CD14-positive monocyte (primary cell): ENCODE results near the gene PPP6R3. TPM values are rescaled to one million over a fixed set of nuclear protein-coding genes. Genes with fewer than 3 reads are reported as not detected.
A peak's percentile ranks its signal among the peaks of the same experiment; 100 is the strongest.
"Not testable (repeated sequence)": the region's sequence is repeated elsewhere in the genome, so short reads cannot be mapped to it uniquely, and the experiment has no call there.

Experiments
- DNase-seq, 3 donors: peaks; one replicate each; pipeline ENCODE4 v3.0.0-alpha.2; 2011 to 2022
- H2AFZ ChIP-seq: 2 replicates; pipeline ENCODE4 v1.6.0; 2012; ENCODE audit warnings: mild to moderate bottlenecking, low read depth, low read length, inconsistent platforms; ENCODE audit not compliant: insufficient read depth, poor library complexity, severe bottlenecking
- H3K27ac ChIP-seq, 2 donors: 1 replicate in 1 of 2; 2 replicates in 1 of 2; pipeline ENCODE4 v1.5.1; 2012 to 2013; ENCODE audit warnings: low read length in 2 of 2, control low read depth in 1 of 2, inconsistent platforms in 1 of 2, low read depth in 1 of 2, mild to moderate bottlenecking in 1 of 2
- H3K27me3 ChIP-seq, 2 donors: one replicate each; pipeline versions ENCODE4 v1.6.0 to v1.6.1; 2011 to 2013; ENCODE audit warnings: low read length in 2 of 2; ENCODE audit not compliant: control insufficient read depth in 2 of 2, insufficient read depth in 2 of 2
- H3K36me3 ChIP-seq, 2 donors: replicated peaks in 1 of 2; 1 replicate in 1 of 2; 2 replicates in 1 of 2; pipeline versions ENCODE4 v1.5.1 to v1.6.1; 2012 to 2013; ENCODE audit warnings: low read length in 2 of 2, control low read depth in 1 of 2, inconsistent platforms in 1 of 2, mild to moderate bottlenecking in 1 of 2; ENCODE audit not compliant: insufficient read depth in 2 of 2, control insufficient read depth in 1 of 2
- H3K4me1 ChIP-seq, 2 donors: 1 replicate in 1 of 2; 2 replicates in 1 of 2; pipeline versions ENCODE4 v1.5.1 to v1.6.1; 2012 to 2013; ENCODE audit warnings: low read length in 2 of 2, control low read depth in 1 of 2, inconsistent platforms in 1 of 2, mild to moderate bottlenecking in 1 of 2, moderate library complexity in 1 of 2; ENCODE audit not compliant: insufficient read depth in 2 of 2, control insufficient read depth in 1 of 2
- H3K4me2 ChIP-seq: replicated peaks from 2 replicates; pipeline ENCODE3; 2012; ENCODE audit warnings: low read length, moderate library complexity, mild to moderate bottlenecking; ENCODE audit not compliant: poor library complexity, severe bottlenecking; ENCODE audit errors: extremely low read depth
- H3K4me3 ChIP-seq, 3 experiments: fragments of 200-600 bp in 1 of 3; sonication (generic) in 1 of 3; replicated peaks in 1 of 3; 1 replicate in 2 of 3; 2 replicates in 1 of 3; pipeline ENCODE4 v1.5.1; 2011 to 2013; ENCODE audit warnings: low read length in 3 of 3, mild to moderate bottlenecking in 3 of 3, control low read depth in 2 of 3, low read depth in 2 of 3, inconsistent platforms in 1 of 3, moderate library complexity in 1 of 3
- H3K79me2 ChIP-seq: 2 replicates; pipeline ENCODE4 v1.6.0; 2012; ENCODE audit warnings: mild to moderate bottlenecking, control low read depth, inconsistent platforms, low read length, moderate library complexity; ENCODE audit not compliant: insufficient read depth
- H3K9ac ChIP-seq: 2 replicates; pipeline ENCODE4 v1.6.0; 2017; ENCODE audit warnings: low read length, mild to moderate bottlenecking; ENCODE audit not compliant: insufficient read depth, poor library complexity, severe bottlenecking
- H3K9me3 ChIP-seq, 2 donors: replicated peaks in 1 of 2; 1 replicate in 1 of 2; 2 replicates in 1 of 2; pipeline versions ENCODE4 v1.5.1 to v1.6.1; 2012 to 2013; ENCODE audit warnings: low read length in 2 of 2, control low read depth in 1 of 2; ENCODE audit not compliant: control insufficient read depth in 1 of 2, insufficient read depth in 1 of 2
- H4K20me1 ChIP-seq: 2 replicates; pipeline ENCODE4 v1.6.0; 2012; ENCODE audit warnings: mild to moderate bottlenecking, low read length, control low read depth, moderate library complexity; ENCODE audit not compliant: insufficient read depth
- H3K27ac Mint-ChIP-seq, 7 donors: one replicate each; pipeline ENCODE4 v1.8.0; 2020; ENCODE audit warnings: mild to moderate bottlenecking in 7 of 7, mixed read lengths in 7 of 7, moderate library complexity in 6 of 7, inconsistent platforms in 2 of 7
- H3K27me3 Mint-ChIP-seq, 3 donors: one replicate each; pipeline ENCODE4 v1.8.0; 2021 to 2022; ENCODE audit warnings: low read depth in 3 of 3, mild to moderate bottlenecking in 3 of 3, mixed read lengths in 3 of 3, moderate library complexity in 3 of 3, inconsistent platforms in 1 of 3
- H3K36me3 Mint-ChIP-seq, 2 donors: one replicate each; pipeline ENCODE4 v1.8.0; 2020; ENCODE audit warnings: mixed read lengths in 2 of 2, inconsistent platforms in 1 of 2, mild to moderate bottlenecking in 1 of 2
- H3K4me1 Mint-ChIP-seq: one replicate; pipeline ENCODE4 v1.8.0; 2020; ENCODE audit warnings: mild to moderate bottlenecking, mixed read lengths
- H3K4me3 Mint-ChIP-seq, 2 donors: one replicate each; pipeline ENCODE4 v1.8.0; 2020; ENCODE audit warnings: mild to moderate bottlenecking in 2 of 2, mixed read lengths in 2 of 2, moderate library complexity in 1 of 2
- H3K9me3 Mint-ChIP-seq, 7 donors: one replicate each; pipeline ENCODE4 v1.8.0; 2020 to 2022; ENCODE audit warnings: mixed read lengths in 7 of 7, mild to moderate bottlenecking in 6 of 7, moderate library complexity in 6 of 7, inconsistent platforms in 2 of 7
- WGBS: methylation state at CpG from one replicate; pipeline ENCODE4 v1.1.5; 2013; ENCODE audit warnings: missing lambda C conversion rate; ENCODE audit not compliant: insufficient coverage; 5-methylcytosine and 5-hydroxymethylcytosine counted together
- intact Hi-C, 2 donors: fragments of 100-400 bp; cut with micrococcal nuclease; formaldehyde crosslinking; loops; one replicate each; pipeline versions ENCODE4 v1.15.0 to v1.15.1; 2023
- polyA plus RNA-seq, 3 donors: library from polyadenylated mRNA; depleted of rRNA in 1 of 3; unstranded in 2 of 3; stranded (reverse) in 1 of 3; fragments of 300-500 nt in 2 of 3; fragments of >200 nt in 1 of 3; fragmentation: Illumina TruSeq in 2 of 3; gene quantifications; 1 replicate in 2 of 3; 2 replicates in 1 of 3; pipeline ENCODE4 v1.2.3, GENCODE V29; 2012 to 2021
- TF ChIP-seq, protein P1 (sequence below): fragments of 200-600 bp; IDR thresholded peaks from one replicate; pipeline ENCODE4 v1.8.0; 2022; ENCODE audit warnings: antibody characterized with exemption, mild to moderate bottlenecking

The PPP6R3 gene
- polyA plus RNA-seq, 3 donors, result 22.9 to 39.4 (median 38.1) TPM

DNA sequence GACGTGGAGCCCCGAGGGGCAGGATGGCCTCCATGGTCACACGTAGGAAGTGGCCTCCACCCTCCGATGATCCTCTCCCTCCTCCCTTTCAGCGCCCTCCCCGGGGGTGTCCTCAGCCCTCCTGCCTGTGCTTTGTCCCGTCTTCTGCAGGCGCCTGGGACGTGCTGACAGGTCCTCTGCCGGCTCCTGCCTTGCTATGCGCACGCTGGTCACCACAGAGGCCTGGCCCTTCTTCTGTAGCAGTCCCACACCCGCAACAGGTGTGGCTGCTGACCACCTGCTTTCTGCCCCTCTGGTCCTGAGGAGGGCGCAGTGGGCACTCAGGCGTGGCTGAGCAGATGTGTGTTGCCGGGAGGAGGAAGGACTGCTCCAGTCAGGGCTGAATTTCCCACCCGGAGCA lies 27.7 kb upstream of the PPP6R3 start:
- no peaks in the 10 kb centered on the region for H3K79me2 ChIP-seq
- peaks cover 0 to 1% (median 0%) of the 10 kb centered on the region in 3 donors for H3K27me3 Mint-ChIP-seq
- no peaks in the 10 kb centered on the region for H3K36me3 ChIP-seq
- TF ChIP-seq, protein P1, sequence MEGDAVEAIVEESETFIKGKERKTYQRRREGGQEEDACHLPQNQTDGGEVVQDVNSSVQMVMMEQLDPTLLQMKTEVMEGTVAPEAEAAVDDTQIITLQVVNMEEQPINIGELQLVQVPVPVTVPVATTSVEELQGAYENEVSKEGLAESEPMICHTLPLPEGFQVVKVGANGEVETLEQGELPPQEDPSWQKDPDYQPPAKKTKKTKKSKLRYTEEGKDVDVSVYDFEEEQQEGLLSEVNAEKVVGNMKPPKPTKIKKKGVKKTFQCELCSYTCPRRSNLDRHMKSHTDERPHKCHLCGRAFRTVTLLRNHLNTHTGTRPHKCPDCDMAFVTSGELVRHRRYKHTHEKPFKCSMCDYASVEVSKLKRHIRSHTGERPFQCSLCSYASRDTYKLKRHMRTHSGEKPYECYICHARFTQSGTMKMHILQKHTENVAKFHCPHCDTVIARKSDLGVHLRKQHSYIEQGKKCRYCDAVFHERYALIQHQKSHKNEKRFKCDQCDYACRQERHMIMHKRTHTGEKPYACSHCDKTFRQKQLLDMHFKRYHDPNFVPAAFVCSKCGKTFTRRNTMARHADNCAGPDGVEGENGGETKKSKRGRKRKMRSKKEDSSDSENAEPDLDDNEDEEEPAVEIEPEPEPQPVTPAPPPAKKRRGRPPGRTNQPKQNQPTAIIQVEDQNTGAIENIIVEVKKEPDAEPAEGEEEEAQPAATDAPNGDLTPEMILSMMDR, result no peak
- WGBS, result 97% methylated on average over 16 of the region's 17 CpGs
- no peak overlapping the region for H3K4me3 ChIP-seq
- no peak overlapping the region for H3K27ac ChIP-seq
- H3K4me3 Mint-ChIP-seq, result no peak overlapping the region
- H3K27me3 ChIP-seq, result no peaks in the 10 kb centered on the region
- H3K9me3 ChIP-seq, result peaks cover 12 to 23% of the 10 kb centered on the region in 2 donors
- H3K9ac ChIP-seq, result no peak overlapping the region
- peaks cover 18 to 25% (median 20%) of the 10 kb centered on the region in 7 donors for H3K9me3 Mint-ChIP-seq
- peaks cover 0 to 9% of the 10 kb centered on the region in 2 donors for H3K36me3 Mint-ChIP-seq
- DNase-seq, result no peak
- no peak overlapping the region for H3K27ac Mint-ChIP-seq
- H3K4me1 Mint-ChIP-seq, result peaks cover 9% of the 10 kb centered on the region
- intact Hi-C loops, result no loop called here
- H3K4me1 ChIP-seq, result peaks cover 10 to 11% of the 10 kb centered on the region in 2 donors
- no peak overlapping the region for H3K4me2 ChIP-seq
- H2AFZ ChIP-seq, result no peak overlapping the region
- H4K20me1 ChIP-seq, result no peaks in the 10 kb centered on the region

DNA sequence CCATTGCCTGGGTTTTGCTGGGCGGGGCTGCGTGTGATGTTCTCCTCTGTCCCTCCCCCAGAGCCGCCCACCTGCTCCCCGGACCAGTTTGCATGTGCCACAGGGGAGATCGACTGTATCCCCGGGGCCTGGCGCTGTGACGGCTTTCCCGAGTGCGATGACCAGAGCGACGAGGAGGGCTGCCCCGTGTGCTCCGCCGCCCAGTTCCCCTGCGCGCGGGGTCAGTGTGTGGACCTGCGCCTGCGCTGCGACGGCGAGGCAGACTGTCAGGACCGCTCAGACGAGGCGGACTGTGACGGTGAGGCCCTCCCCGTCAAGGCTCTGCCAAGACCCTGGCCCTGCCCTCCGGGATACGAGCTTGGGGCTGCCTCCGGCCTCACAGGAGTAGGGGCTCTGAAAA lies 27.0 kb upstream of the PPP6R3 start:
- no peak overlapping the region for H3K4me3 ChIP-seq
- H3K79me2 ChIP-seq, result no peaks in the 10 kb centered on the region
- H3K27me3 Mint-ChIP-seq, result peaks cover 0 to 1% (median 0%) of the 10 kb centered on the region in 3 donors
- H3K27me3 ChIP-seq, result no peaks in the 10 kb centered on the region
- H3K9me3 ChIP-seq, result peaks cover 12 to 17% of the 10 kb centered on the region in 2 donors
- intact Hi-C loops, result no loop called here
- peaks cover 0 to 9% of the 10 kb centered on the region in 2 donors for H3K36me3 Mint-ChIP-seq
- WGBS, result 96% methylated on average over 31 of the region's 31 CpGs
- H3K36me3 ChIP-seq, result no peaks in the 10 kb centered on the region
- no peak overlapping the region for H3K27ac Mint-ChIP-seq
- no peak overlapping the region for H3K4me3 Mint-ChIP-seq
- H3K9ac ChIP-seq, result no peak overlapping the region
- peaks cover 10% of the 10 kb centered on the region for H3K4me1 Mint-ChIP-seq
- H3K4me2 ChIP-seq, result no peak overlapping the region
- peaks cover 16 to 20% (median 18%) of the 10 kb centered on the region in 7 donors for H3K9me3 Mint-ChIP-seq
- no peak overlapping the region for H2AFZ ChIP-seq
- no peaks in the 10 kb centered on the region for H4K20me1 ChIP-seq
- TF ChIP-seq, protein P1, result no peak
- H3K27ac ChIP-seq, result no peak overlapping the region
- H3K4me1 ChIP-seq, result peaks cover 10 to 12% of the 10 kb centered on the region in 2 donors
- DNase-seq, result no peak

DNA sequence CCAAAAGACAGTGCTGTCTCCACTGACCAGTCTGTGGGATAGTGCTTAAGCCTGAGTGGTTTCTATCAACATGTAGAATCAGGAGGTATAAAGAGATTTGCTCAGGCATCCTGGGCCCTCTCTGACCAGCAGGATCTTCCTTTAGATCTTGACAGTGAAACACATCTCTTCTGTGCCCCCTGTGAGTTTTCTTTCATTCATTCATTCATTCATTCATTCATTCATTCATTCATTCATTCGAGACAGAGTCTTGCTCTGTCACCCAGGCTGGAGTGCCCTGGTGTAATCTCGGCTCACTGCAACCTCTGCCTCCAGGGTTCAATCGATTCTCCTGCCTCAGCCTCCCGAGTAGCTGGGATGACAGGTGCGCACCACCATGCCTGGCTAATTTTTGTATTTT lies 26.4 kb upstream of the PPP6R3 start:
- DNase-seq, H3K79me2 ChIP-seq, H4K20me1 ChIP-seq, H3K36me3 Mint-ChIP-seq, H2AFZ ChIP-seq, H3K36me3 ChIP-seq, H3K4me2 ChIP-seq, H3K27me3 ChIP-seq, H3K27me3 Mint-ChIP-seq, H3K4me3 ChIP-seq, H3K9ac ChIP-seq, H3K4me3 Mint-ChIP-seq, H3K27ac ChIP-seq, intact Hi-C loops, H3K4me1 Mint-ChIP-seq: not testable (repeated sequence)
- Histone ChIP-seq H3K4me1 (peaks cover 10 to 12% of the 10 kb centered on the region in 2 donors), H3K9me3 (peaks cover 10 to 11% of the 10 kb centered on the region in 2 donors)
- H3K9me3 Mint-ChIP-seq, result peaks cover 12 to 16% (median 14%) of the 10 kb centered on the region in 7 donors
- peak overlapping the region in 2 of 7 donors; percentile 41 to 63 for H3K27ac Mint-ChIP-seq
- WGBS, result 100% methylated on average over 2 of the region's 5 CpGs
